ENCODE data around the gene ZNF445.

ZNF445 gene

DNA sequence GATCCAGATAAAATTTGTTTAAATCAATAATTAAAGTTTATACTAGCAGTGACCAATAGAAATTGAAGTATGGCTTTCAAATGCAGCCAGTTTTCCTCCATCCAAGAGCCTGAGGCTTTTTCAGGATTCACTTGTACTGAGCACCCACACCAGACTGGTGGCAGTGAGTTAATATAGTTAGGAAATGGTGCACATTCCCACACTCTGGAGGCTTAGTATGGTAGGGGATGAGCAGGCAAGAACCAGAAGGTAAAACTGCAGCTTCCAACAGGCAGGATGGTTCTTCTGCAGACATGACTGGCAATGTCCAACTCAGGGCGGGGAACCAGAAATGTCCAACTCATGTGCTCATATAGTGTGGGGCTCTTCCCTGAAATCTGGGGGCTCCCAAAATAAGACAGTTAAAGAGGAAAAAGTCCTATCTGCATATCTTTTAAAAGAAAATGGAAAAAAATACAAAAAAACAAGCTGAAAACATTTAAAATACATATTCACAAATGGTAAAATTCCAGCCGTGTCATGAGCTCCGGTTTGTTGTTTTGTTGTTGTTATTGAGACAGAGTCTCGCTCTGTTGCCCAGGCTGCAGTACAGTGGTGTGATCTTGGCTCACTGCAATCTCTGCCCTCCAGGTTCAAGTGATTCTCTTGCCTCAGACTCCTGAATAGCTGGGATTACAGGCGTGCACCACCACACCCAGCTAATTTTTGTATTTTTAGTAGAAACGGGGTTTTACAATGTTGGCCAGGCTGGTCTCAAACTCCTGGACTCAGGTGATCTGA is 18.4 kb upstream of the ZNF445 start:
- H3K4me1 ChIP-seq (ENCODE audit: control insufficient read depth, low read depth, low read length) = no peaks in the 10 kb centered on the region
- no peaks in the 10 kb centered on the region for H3K79me2 ChIP-seq (ENCODE audit: control insufficient read depth, insufficient read depth, low read length)
- H2AK5ac ChIP-seq (ENCODE audit: low read length) = no peak overlapping the region
- no peak overlapping the region for H3K18ac ChIP-seq (ENCODE audit: low read length)
- no peaks in the 10 kb centered on the region for H3K79me1 ChIP-seq (ENCODE audit: low read length)
- H2BK5ac ChIP-seq (ENCODE audit: low read length) = no peak overlapping the region
- no peak overlapping the region for H3K4me3 ChIP-seq (ENCODE audit: low read length)
- no CpG with 5 or more reads among the region's 6 CpGs for WGBS (ENCODE audit: extremely low coverage, insufficient coverage, low lambda C conversion rate)
- no peak overlapping the region for H3K9ac ChIP-seq (ENCODE audit: low read length)
- no peak overlapping the region for H4K8ac ChIP-seq (ENCODE audit: low read depth, low read length)
- no peaks in the 10 kb centered on the region for H3K27me3 ChIP-seq (ENCODE audit: insufficient read depth, low read length, poor library complexity)
- no peak overlapping the region for H3K27ac ChIP-seq (ENCODE audit: low read depth, low read length)
- H3K4ac ChIP-seq (ENCODE audit: low read depth, low read length) = no peak overlapping the region
- no peak overlapping the region for H4K5ac ChIP-seq (ENCODE audit: low read length)
- H3K4me2 ChIP-seq (ENCODE audit: low read length) = no peak overlapping the region
- H3K23ac ChIP-seq (ENCODE audit: low read length) = no peak overlapping the region
- H3K36me3 ChIP-seq (ENCODE audit: control insufficient read depth, insufficient read depth, low read length) = no peaks in the 10 kb centered on the region
- H2BK120ac ChIP-seq (ENCODE audit: low read depth, low read length) = no peak overlapping the region
- H2BK15ac ChIP-seq (replicated peaks; ENCODE audit: low read depth) = no peak overlapping the region
- H3K56ac ChIP-seq (ENCODE audit: low read length) = no peak overlapping the region
- no peak for DNase-seq

DNA sequence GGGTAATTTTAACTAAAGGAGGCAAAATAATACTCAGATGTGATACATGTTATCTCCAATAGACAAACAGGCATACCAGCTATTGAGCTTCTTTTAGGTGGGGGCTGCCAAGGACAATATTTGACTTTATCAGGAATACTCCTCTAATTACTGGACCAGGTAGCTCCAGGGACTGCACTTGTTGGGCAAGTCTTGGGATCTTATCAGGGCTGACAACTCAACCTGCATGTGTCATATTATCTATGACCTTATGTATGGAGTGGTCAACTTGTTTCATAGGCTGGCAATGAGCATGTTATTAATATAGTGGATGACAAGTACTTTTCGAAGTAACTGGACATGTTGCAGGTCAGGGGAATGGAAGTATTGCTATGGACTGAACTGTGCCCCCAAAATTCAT is 15.0 kb upstream of the ZNF445 start:
- Histone ChIP-seq H3K36me3 (ENCODE audit: control insufficient read depth, insufficient read depth, low read length) (no peaks in the 10 kb centered on the region), H3K4me3 (ENCODE audit: low read length) (no peak overlapping the region), H2BK15ac (replicated peaks; ENCODE audit: low read depth) (no peak overlapping the region), H2BK5ac (ENCODE audit: low read length) (no peak overlapping the region), H3K56ac (ENCODE audit: low read length) (no peak overlapping the region), H3K23ac (ENCODE audit: low read length) (no peak overlapping the region), H2BK120ac (ENCODE audit: low read depth, low read length) (no peak overlapping the region), H3K4ac (ENCODE audit: low read depth, low read length) (no peak overlapping the region), H3K4me2 (ENCODE audit: low read length) (no peak overlapping the region), H3K79me2 (ENCODE audit: control insufficient read depth, insufficient read depth, low read length) (no peaks in the 10 kb centered on the region), H2AK5ac (ENCODE audit: low read length) (no peak overlapping the region), H3K27me3 (ENCODE audit: insufficient read depth, low read length, poor library complexity) (no peaks in the 10 kb centered on the region), H3K79me1 (ENCODE audit: low read length) (no peaks in the 10 kb centered on the region), H4K5ac (ENCODE audit: low read length) (no peak overlapping the region), H3K18ac (ENCODE audit: low read length) (no peak overlapping the region), H4K8ac (ENCODE audit: low read depth, low read length) (no peak overlapping the region), H3K9ac (ENCODE audit: low read length) (no peak overlapping the region), H3K4me1 (ENCODE audit: control insufficient read depth, low read depth, low read length) (no peaks in the 10 kb centered on the region), H3K27ac (ENCODE audit: low read depth, low read length) (no peak overlapping the region)
- no peak for DNase-seq
- no CpG with 5 or more reads among the region's 1 CpG for WGBS (ENCODE audit: extremely low coverage, insufficient coverage, low lambda C conversion rate)

DNA sequence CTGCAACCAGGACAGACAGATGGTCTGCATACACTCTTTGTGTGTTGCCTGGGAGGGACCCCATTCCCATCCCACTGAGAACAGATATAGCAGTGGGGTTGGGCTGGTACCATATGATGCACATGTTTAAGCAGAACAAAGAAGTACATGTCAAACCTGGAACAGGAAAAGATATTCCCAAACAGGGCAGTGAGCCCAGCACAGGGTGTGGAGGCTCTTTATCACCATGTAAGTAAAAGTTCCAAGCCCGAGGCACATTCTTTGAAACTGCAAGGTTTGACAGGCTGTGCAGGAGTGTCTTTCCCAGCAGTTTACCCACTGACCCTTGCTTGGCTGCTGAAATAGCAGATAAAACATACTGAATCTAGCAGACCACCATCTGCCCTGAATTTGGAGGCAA is 5.3 kb upstream of the ZNF445 start:
- no peak overlapping the region for H3K56ac ChIP-seq (ENCODE audit: low read length)
- no peak overlapping the region for H4K8ac ChIP-seq (ENCODE audit: low read depth, low read length)
- H2AK5ac ChIP-seq (ENCODE audit: low read length) = no peak overlapping the region
- WGBS (ENCODE audit: extremely low coverage, insufficient coverage, low lambda C conversion rate) = no CpG with 5 or more reads among the region's 1 CpG
- H3K4me1 ChIP-seq (ENCODE audit: control insufficient read depth, low read depth, low read length) = peaks cover 3% of the 10 kb centered on the region
- no peak overlapping the region for H3K18ac ChIP-seq (ENCODE audit: low read length)
- no peak overlapping the region for H4K5ac ChIP-seq (ENCODE audit: low read length)
- no peaks in the 10 kb centered on the region for H3K27me3 ChIP-seq (ENCODE audit: insufficient read depth, low read length, poor library complexity)
- no peak overlapping the region for H2BK120ac ChIP-seq (ENCODE audit: low read depth, low read length)
- H3K27ac ChIP-seq (ENCODE audit: low read depth, low read length) = no peak overlapping the region
- no peaks in the 10 kb centered on the region for H3K36me3 ChIP-seq (ENCODE audit: control insufficient read depth, insufficient read depth, low read length)
- no peak overlapping the region for H2BK15ac ChIP-seq (replicated peaks; ENCODE audit: low read depth)
- H3K79me1 ChIP-seq (ENCODE audit: low read length) = no peaks in the 10 kb centered on the region
- no peak overlapping the region for H3K4me3 ChIP-seq (ENCODE audit: low read length)
- H2BK5ac ChIP-seq (ENCODE audit: low read length) = no peak overlapping the region
- H3K9ac ChIP-seq (ENCODE audit: low read length) = no peak overlapping the region
- H3K79me2 ChIP-seq (ENCODE audit: control insufficient read depth, insufficient read depth, low read length) = no peaks in the 10 kb centered on the region
- no peak for DNase-seq
- H3K4me2 ChIP-seq (ENCODE audit: low read length) = no peak overlapping the region
- H3K4ac ChIP-seq (ENCODE audit: low read depth, low read length) = no peak overlapping the region
- no peak overlapping the region for H3K23ac ChIP-seq (ENCODE audit: low read length)

DNA sequence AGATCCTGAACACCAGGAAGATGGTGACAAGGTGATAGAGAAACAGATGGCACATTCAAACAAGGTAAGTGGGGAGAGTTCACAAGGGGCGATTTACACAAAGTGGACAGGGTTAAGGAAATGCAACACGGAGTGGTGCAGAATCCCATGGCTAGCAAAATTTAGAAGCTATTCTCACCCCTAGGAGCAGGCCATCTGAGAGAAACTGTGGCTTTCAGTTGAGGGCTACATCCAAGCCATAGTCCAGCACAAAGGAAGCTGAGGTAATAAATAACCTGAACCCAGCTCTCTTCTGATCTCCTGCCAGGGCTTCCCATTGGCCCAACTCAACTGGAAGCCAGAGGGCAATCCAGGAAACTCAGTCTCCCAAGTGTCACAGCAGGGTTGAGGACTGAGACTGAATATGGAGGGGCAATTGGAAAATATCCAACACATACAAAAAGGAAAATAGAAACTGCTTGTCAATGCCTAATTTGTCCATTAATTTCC is 1.2 kb upstream of the ZNF445 start:
- Histone ChIP-seq H2BK15ac (replicated peaks; ENCODE audit: low read depth) (no peak overlapping the region), H3K4me3 (ENCODE audit: low read length) (no peak overlapping the region), H3K79me2 (ENCODE audit: control insufficient read depth, insufficient read depth, low read length) (peaks cover 10% of the 10 kb centered on the region), H3K4me1 (ENCODE audit: control insufficient read depth, low read depth, low read length) (peaks cover 3% of the 10 kb centered on the region), H3K23ac (ENCODE audit: low read length) (no peak overlapping the region), H3K9ac (ENCODE audit: low read length) (no peak overlapping the region), H3K27me3 (ENCODE audit: insufficient read depth, low read length, poor library complexity) (no peaks in the 10 kb centered on the region), H3K56ac (ENCODE audit: low read length) (no peak overlapping the region), H2BK120ac (ENCODE audit: low read depth, low read length) (no peak overlapping the region), H3K36me3 (ENCODE audit: control insufficient read depth, insufficient read depth, low read length) (no peaks in the 10 kb centered on the region), H2AK5ac (ENCODE audit: low read length) (no peak overlapping the region), H2BK5ac (ENCODE audit: low read length) (no peak overlapping the region), H3K27ac (ENCODE audit: low read depth, low read length) (no peak overlapping the region), H3K4me2 (ENCODE audit: low read length) (no peak overlapping the region), H3K4ac (ENCODE audit: low read depth, low read length) (no peak overlapping the region), H3K79me1 (ENCODE audit: low read length) (peaks cover 2% of the 10 kb centered on the region), H4K8ac (ENCODE audit: low read depth, low read length) (no peak overlapping the region), H4K5ac (ENCODE audit: low read length) (no peak overlapping the region), H3K18ac (ENCODE audit: low read length) (no peak overlapping the region)
- no CpG with 5 or more reads among the region's 2 CpGs for WGBS (ENCODE audit: extremely low coverage, insufficient coverage, low lambda C conversion rate)
- no peak for DNase-seq

DNA sequence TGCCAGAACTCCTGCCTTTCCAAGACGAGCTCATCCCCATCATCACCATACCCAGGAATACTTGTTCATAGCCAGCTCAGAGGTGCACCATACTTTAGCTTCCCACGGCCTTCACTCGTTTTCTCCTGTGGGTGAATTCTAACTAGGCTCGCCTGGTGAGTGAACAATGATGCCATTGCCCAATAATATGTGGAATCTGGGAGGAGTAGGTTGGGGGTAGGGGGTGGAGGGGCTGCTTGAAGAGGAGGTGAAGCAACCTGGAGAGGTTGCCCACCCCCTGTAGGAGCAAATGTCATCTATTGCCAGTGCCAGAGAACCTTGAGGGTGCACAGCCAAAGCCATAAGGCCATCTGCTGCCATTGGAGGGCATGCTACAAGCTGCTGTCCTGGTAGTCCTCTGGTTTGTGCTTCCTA is 592 bp upstream of the ZNF445 start:
- H3K79me2 ChIP-seq (ENCODE audit: control insufficient read depth, insufficient read depth, low read length) = peaks cover 10% of the 10 kb centered on the region
- no CpG with 5 or more reads among the region's 4 CpGs for WGBS (ENCODE audit: extremely low coverage, insufficient coverage, low lambda C conversion rate)
- peak overlapping the region; percentile 14 for H3K4me2 ChIP-seq (ENCODE audit: low read length)
- peak overlapping the region; percentile 72 for H3K18ac ChIP-seq (ENCODE audit: low read length)
- peak overlapping the region; percentile 73 for H3K56ac ChIP-seq (ENCODE audit: low read length)
- H2BK5ac ChIP-seq (ENCODE audit: low read length) = no peak overlapping the region
- H2AK5ac ChIP-seq (ENCODE audit: low read length) = no peak overlapping the region
- H3K4me3 ChIP-seq (ENCODE audit: low read length) = no peak overlapping the region
- H3K27ac ChIP-seq (ENCODE audit: low read depth, low read length) = no peak overlapping the region
- H3K23ac ChIP-seq (ENCODE audit: low read length) = peak overlapping the region; percentile 16
- H3K4ac ChIP-seq (ENCODE audit: low read depth, low read length) = no peak overlapping the region
- H4K5ac ChIP-seq (ENCODE audit: low read length) = no peak overlapping the region
- peak overlapping the region; percentile 47 for H3K9ac ChIP-seq (ENCODE audit: low read length)
- peaks cover 3% of the 10 kb centered on the region for H3K4me1 ChIP-seq (ENCODE audit: control insufficient read depth, low read depth, low read length)
- DNase-seq = no peak
- H2BK120ac ChIP-seq (ENCODE audit: low read depth, low read length) = no peak overlapping the region
- no peak overlapping the region for H2BK15ac ChIP-seq (replicated peaks; ENCODE audit: low read depth)
- H3K79me1 ChIP-seq (ENCODE audit: low read length) = peaks cover 2% of the 10 kb centered on the region
- H4K8ac ChIP-seq (ENCODE audit: low read depth, low read length) = no peak overlapping the region
- no peaks in the 10 kb centered on the region for H3K27me3 ChIP-seq (ENCODE audit: insufficient read depth, low read length, poor library complexity)
- H3K36me3 ChIP-seq (ENCODE audit: control insufficient read depth, insufficient read depth, low read length) = no peaks in the 10 kb centered on the region

DNA sequence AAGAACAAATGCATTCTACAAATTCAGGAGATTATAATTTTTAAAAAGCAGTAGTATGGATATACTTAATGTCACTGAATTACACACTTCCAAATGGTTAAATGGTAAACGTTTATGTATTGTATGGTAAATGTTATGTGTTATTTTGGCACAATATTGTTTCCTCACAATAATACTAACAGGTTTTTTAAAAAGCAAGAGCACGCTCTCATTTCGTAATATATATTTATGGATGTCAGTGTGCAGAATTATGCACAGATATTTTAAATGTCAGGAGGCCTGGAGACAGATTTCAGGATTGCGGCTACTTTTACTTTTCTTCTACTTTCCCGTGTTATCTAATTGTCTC is 533 bp downstream of the ZNF445 start:
- Histone ChIP-seq H4K5ac (ENCODE audit: low read length) (no peak overlapping the region), H3K36me3 (ENCODE audit: control insufficient read depth, insufficient read depth, low read length) (no peaks in the 10 kb centered on the region), H2AK5ac (ENCODE audit: low read length) (no peak overlapping the region), H4K8ac (ENCODE audit: low read depth, low read length) (no peak overlapping the region), H3K79me2 (ENCODE audit: control insufficient read depth, insufficient read depth, low read length) (peaks cover 13% of the 10 kb centered on the region), H3K27me3 (ENCODE audit: insufficient read depth, low read length, poor library complexity) (no peaks in the 10 kb centered on the region), H3K56ac (ENCODE audit: low read length) (peak overlapping the region; percentile 70), H3K18ac (ENCODE audit: low read length) (peak overlapping the region; percentile 99), H2BK120ac (ENCODE audit: low read depth, low read length) (no peak overlapping the region), H3K4me3 (ENCODE audit: low read length) (peak overlapping the region; percentile 64), H3K9ac (ENCODE audit: low read length) (peak overlapping the region; percentile 65), H3K4ac (ENCODE audit: low read depth, low read length) (no peak overlapping the region), H3K4me2 (ENCODE audit: low read length) (peak overlapping the region; percentile 24), H2BK5ac (ENCODE audit: low read length) (no peak overlapping the region), H3K27ac (ENCODE audit: low read depth, low read length) (no peak overlapping the region), H3K79me1 (ENCODE audit: low read length) (peaks cover 2% of the 10 kb centered on the region), H2BK15ac (replicated peaks; ENCODE audit: low read depth) (no peak overlapping the region), H3K23ac (ENCODE audit: low read length) (no peak overlapping the region), H3K4me1 (ENCODE audit: control insufficient read depth, low read depth, low read length) (peaks cover 3% of the 10 kb centered on the region)
- no peak for DNase-seq
- no CpG with 5 or more reads among the region's 5 CpGs for WGBS (ENCODE audit: extremely low coverage, insufficient coverage, low lambda C conversion rate)

All from mesendoderm (in vitro differentiated cells).